Activated naive CD8-positive, alpha-beta T cell treated with anti-CD3 and anti-CD28 coated beads, Interleukin-2, amount 50 U/mL, for 16 hours (primary cell): Measurements from ENCODE around the gene IRGM.

Experiments used
- DNase-seq: peaks from one replicate; pipeline ENCODE4 v3.0.0-alpha.2; 2020; ENCODE audit warnings: low read depth, low spot score

IRGM gene

GRCh38 chr5:150895431-150896428 lies 49.4 kb downstream of the IRGM start:
- DNase-seq: no peak
